GM21825 (cell line): ENCODE measurements around the gene P2RX6.
"Not testable (repeated sequence)": the region's sequence is repeated elsewhere in the genome, so short reads cannot be mapped to it uniquely, and the experiment has no call there.

Experiments
- ATAC-seq: cut with Tn5 transposase; IDR thresholded peaks from one replicate; pipeline ENCODE4 v1.9.1; 2021; ENCODE audit warnings: mild to moderate bottlenecking, moderate library complexity; ENCODE audit not compliant: unreplicated experiment

P2RX6 gene

GRCh38 chr22:20993304-20994127, 21.4 kb upstream of the P2RX6 start:
- no peak for ATAC-seq

DNA sequence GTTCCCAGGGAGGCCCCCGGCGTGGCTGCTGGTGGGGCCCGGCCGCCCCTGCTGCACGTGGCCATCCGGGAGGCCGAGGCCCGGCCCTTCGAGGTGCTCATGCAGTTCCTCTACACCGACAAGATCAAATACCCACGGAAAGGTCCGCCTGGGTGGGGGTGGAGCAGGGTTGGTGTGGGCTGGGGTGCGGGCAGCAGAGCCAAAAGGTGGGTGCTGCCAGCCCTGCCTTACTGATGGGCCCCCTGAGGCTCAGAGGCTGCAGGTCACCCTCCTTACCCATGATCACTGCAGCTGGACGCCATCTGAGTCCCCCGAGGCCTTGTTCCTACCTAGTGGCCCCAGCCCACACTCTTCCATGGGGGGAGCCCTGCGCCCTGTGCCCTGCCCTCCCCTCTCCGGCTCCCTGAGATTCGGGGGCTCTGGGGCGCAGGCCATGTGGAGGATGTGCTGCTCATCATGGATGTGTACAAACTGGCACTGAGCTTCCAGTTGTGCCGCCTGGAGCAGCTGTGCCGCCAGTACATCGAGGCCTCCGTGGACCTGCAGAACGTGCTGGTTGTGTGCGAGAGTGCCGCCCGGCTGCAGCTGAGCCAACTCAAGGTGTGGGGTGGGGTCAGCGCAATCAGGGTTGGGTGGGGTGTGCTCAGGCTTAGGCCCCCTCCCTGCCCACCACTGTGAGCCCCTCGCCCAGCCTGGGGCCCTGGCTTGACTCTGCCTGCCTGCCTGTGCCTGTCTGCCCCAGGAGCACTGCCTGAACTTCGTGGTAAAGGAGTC, 20.6 kb upstream of the P2RX6 start:
- no peak for ATAC-seq

DNA sequence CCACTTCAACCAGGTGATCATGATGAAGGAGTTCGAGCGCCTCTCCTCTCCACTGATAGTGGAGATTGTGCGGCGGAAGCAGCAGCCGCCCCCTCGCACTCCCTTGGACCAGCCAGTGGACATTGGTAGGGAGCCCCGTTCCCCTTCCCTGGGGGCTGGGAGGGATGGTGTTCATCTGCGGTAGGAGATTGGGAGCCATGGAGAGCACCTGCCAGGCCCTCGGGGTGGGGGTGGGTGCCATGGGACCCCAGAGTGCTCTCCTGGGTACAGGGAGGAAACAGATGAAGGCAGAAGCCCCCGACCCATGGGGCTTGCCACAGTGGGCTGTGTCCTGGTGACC, 20.1 kb upstream of the P2RX6 start:
- ATAC-seq: no peak

DNA sequence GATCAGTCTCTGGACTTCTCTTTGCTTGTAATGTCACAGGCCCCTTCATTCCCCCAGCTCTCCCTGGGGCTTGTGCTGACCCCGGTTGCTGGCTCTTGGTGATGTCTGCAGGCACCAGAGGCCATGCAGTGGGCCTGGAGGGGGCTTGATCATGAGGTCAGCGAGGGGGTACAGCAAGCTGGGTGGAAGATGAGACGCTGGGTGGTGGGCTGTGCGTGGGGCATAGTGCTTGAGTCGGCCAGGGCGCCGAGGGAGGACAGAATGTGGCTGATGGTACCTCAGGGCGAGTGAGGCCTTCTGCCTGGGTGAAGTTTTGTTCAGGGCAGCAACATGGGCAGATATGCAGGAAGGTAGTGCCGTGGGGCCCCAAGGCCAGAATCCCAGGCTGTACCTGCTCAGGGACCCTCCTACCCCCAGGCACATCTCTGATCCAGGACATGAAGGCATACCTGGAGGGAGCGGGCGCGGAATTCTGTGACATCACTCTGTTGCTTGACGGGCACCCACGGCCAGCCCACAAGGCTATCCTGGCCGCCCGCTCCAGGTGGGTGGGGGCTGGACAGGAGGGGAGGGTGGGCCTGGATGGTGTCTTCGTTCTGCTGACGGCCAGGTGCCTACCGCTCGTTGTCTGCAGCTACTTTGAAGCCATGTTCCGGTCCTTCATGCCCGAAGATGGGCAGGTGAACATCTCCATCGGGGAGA, 19.5 kb upstream of the P2RX6 start:
- no peak for ATAC-seq

- no peak for ATAC-seq
These were observed 18.9 kb upstream of the P2RX6 start for GRCh38 chr22:20996031-20996410.

DNA sequence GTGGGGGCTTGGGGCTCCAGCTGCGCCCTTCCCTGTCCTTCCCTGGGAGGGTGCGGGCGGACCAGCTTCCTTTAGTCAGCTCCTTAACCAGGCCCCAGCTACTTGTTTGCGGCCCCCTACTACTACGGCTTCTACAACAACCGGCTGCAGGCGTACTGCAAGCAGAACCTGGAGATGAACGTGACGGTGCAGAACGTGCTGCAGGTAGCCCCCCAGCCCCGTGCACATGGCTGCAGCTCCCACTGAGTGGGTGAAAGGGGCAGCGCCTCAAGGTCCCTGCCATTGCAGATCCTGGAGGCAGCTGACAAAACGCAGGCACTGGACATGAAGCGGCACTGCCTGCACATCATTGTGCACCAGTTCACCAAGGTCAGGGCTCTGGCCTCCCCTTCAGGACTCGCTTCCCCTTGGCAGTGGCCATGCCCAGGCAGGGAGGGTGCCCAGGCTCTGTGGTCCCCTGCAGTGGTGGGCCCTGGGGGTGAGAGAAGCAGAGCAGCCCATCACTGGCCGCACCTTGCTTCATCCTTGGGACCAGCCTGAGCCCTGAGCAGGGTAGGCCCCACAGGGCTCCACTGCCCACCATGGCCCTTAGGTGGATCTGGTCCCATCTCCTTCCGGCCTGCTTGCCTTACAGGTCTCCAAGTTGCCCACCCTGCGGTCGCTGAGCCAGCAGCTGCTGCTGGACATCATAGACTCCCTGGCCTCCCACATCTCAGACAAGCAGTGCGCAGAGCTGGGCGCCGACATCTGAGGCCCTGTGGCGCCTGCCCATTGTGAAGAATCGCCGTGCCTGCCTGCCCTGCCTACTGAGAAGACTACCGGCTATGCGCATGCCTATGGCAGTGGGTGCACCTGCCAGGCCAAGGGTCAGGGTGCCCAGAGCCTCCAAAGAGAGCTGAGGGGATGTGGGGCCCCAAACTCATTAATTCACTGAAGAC, 18.1 kb upstream of the P2RX6 start:
- no peak for ATAC-seq

DNA sequence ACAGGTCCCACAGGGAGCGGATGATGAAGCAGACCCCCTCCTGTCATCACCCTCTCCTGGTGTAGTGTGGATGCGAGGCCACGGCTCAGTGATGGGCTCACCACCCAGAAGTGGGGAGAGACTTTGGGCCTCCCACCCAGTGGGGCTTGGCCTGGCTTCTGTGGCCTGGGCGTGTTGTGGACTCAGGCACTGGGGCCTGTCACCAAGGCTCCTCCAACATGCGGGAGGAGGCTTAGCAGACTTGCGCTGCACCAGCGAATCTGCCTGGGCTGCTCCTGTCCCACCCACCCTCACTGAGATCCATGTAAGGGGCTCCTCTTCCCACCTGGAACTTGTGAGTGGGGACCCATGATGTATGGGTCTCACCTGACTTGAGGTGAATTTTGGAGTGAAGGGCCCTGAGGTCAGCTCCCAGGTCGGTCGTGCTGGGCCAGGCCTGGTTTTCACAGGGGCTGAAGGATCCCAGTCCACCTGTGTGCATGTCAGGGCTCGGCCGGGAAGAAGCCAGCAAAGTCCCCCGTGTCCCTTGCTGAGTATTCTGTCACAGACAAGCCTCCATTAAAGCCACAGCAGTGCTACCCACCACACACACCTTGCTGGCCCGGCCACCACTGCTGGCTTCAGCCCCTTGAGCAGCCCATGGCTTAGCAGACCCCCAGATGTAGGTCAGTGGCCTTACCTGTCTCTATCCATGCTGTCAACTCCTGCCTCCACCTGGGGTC, 17.3 kb upstream of the P2RX6 start:
- no peak for ATAC-seq

DNA sequence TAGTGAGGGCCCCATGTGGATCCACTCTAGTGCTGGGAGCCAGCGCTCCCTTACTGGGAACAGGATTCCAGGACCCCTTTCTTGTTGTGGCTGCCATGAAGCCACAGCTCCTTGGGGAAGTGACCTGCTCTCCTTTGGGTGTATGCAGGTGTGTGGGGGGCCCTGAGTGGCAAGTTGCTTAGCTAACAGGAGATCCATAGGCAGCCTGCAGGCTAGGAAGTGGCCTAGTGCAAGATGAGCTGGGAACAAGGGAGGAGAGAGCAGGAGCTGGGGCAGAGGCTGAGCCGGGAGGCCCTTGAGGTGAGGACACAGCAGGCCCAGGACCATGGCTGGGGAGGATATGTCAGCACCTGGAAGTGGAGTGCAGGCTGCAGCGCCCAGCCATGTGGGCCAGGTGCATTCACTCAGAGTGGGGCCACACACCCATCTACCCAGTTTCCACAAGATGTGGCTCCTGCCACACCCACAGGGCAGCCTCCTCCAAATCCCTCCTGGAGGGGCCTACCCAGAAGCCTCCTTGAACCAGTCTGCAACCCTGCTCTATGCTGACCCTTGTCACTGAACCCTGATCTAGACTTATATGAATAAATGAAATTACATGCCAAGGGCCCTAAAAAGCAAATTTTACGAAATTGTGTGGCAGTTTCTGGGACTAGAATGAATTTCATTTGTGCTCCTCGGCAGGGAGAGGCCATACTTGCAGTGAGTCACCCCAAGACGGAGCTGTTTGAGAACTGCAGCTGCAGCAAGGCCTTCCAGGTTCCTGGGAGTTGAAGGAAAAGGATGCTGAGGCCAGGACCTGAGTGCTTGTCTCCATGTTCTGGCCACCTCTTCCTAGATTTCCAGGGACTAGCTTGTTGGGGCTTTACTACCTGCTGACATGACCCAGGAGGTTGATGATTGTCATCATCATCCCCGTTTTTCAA, 16.3 kb upstream of the P2RX6 start:
- ATAC-seq: no peak

GRCh38 chr22:20999350-21000206, 15.4 kb upstream of the P2RX6 start:
- ATAC-seq: no peak

DNA sequence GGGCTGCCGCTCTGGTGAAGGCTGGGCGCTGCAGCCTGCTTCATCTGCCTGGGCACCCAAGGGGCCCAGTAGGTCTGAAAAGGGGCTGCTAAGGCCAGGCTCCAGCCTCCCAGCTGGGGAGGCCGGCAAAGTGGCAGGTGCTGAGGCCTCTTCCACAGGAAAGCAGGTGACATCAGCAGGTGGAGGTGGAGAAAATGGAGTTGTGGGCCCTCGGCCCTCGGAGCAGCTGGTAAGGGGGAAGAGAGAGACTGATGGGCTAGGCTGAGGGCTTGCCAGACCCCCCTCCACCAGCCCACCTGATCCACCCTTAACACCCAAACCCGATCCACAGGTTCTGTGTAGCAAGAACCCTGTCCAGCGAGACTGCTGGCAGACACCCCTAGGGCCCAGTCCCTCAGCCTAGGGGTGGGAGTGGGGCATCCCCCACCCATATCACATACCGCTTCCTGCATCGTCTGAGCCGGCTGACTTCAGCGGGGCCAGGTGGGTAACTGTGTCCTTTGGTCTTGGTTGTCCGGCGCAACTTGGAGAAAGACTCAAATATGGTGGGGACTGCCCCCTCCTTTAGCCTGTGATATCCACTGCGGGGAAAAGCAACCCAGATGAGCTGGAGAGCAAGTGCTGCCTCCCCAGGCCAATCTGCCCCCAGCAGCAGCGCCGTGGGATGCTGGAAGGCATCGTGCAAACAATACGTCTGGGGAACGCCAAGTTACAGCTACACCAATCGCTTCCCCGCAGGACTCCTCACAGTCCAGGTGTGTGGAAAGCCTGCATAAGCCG, 14.6 kb upstream of the P2RX6 start:
- no peak for ATAC-seq

- ATAC-seq: no peak
These were observed 13.9 kb upstream of the P2RX6 start for GRCh38 chr22:21000987-21001600.

DNA sequence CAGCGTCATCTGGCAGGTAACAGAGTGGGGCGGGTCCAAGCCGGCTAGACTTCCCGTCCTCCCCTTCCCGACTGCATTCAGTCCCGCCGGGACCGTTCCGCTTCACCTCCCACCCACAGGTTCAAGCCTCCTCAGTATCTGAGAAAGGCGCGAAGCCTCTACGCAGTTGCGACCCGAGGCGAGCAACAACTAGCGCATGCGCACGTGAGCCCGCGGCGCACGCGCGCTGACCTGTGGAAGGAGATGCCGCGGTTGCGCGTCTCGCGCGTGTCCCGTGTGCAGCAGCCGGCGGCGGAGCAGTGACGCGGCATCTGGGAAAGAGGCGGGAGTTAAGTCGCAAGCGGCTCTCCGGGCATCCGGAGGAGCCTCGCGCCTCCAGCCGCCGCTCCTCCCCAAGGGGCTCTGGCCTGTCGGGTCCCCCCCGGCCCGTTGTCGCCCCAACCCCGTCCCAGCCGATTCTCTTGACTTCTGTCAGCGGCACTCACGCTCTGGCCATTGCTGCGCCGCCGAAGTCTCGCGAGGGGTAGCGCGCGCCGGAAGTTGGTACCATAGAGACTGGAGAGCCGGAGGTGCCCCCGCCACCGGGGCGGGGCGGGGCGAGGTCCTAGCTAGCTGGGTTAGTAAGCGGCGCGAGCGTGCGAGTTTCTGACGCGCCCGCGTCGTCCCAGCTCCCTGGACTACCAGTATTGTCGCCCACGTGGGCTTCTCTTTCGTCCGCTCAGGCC, 13.2 kb upstream of the P2RX6 start, which contains the start of gene THAP7:
Gene THAP7 (minus strand): TSS at position 518 of the 725 bp plus-strand sequence. CDS start 207 bp downstream, at position 311.
- peak; percentile 85 for ATAC-seq

DNA sequence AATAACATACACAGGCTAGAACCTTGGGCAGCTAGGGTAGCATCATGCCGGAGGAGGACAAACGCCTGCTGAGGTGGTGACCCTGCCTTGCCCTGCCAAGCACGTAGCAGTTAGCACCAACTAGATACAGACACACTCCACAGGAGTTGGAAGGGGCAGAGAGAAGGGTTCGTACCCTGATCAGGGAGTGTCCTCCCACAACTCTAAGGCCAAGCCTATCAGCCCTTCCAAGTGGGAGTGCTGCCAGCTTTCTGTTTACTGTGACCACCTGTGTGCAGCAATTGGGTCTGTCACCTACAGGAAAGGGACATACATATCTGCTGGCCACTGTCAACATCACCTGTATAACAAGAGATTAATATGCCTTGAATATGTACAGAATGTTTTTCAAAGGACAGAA, 11.2 kb upstream of the P2RX6 start:
- ATAC-seq: no peak

DNA sequence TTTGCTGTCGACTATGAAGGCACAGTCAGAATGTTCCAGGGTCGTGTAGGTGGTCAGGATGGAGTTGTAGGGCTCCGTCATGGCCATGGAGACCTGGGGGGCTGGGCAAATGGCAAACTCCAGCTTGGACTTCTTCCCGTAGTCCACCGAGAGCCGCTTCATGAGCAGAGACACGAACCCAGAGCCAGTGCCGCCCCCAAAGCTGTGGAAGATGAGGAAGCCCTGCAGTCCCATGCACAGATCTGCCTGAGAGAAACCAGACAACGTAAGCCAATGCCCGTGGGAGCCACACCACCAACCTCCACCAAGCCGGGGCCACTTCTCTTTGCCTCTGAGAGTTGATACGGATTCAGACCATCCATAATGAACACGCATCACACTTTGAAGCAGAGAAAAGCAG, 5.8 kb upstream of the P2RX6 start:
- not testable (repeated sequence) for ATAC-seq

GRCh38 chr22:21009638-21010425, 5.1 kb upstream of the P2RX6 start:
- ATAC-seq: no peak
